Endothelial cell of umbilical vein (primary cell): ENCODE results near the gene GRID2. TPM values are rescaled to one million over a fixed set of nuclear protein-coding genes. Genes with fewer than 3 reads are reported as not detected.

Experiments used
- BruUV-seq: library from RNA; stranded (reverse); fragments of 400-500 nt; replicated peaks from 2 replicates; lab custom pipeline; 2021; lab: Mats Ljungman, UMichigan
- CTCF ChIA-PET: fragments of 300-600, 350-600 bp; sonication (Branson Sonifier 250); formaldehyde crosslinking; loops from one replicate; lab custom pipeline; 2021; ENCODE audit warnings: antibody characterized with exemption, inconsistent platforms; lab: Charles Lee
- POLR2A ChIA-PET: fragments of 300-600, 350-600 bp; sonication (Branson Sonifier 250); formaldehyde crosslinking; loops from one replicate; lab custom pipeline; 2021; ENCODE audit warnings: antibody characterized with exemption, inconsistent platforms; lab: Charles Lee
- DNase-seq: peaks from one replicate; pipeline ENCODE4 v3.0.0-alpha.2; 2011; ENCODE audit warnings: low read depth, low spot score
- FAIRE-seq: peaks from 2 replicates; lab custom pipeline; 2011; peaks lifted over from hg19 to GRCh38; lab: Jason Lieb, UNC
- H2AFZ ChIP-seq: 2 replicates; pipeline ENCODE4 v1.6.0; 2012; ENCODE audit warnings: low read depth, low read length, control low read depth, inconsistent platforms
- H3K27ac ChIP-seq: 2 replicates; pipeline ENCODE4 v1.5.1; 2011; ENCODE audit warnings: low read depth, mild to moderate bottlenecking, control low read depth, low read length, moderate library complexity; ENCODE audit not compliant: insufficient read depth
- H3K27me3 ChIP-seq, 2 experiments: 2 replicates each; pipeline versions ENCODE4 v1.6.0 to v1.6.1; 2011; ENCODE audit warnings: low read length in 2 of 2, mixed read lengths in 1 of 2; ENCODE audit not compliant: control insufficient read depth in 2 of 2, insufficient read depth in 2 of 2
- H3K36me3 ChIP-seq, 2 experiments: 2 replicates in 1 of 2; 3 replicates in 1 of 2; pipeline ENCODE4 v1.5.1; 2011; ENCODE audit warnings: low read length in 2 of 2, mild to moderate bottlenecking in 1 of 2, moderate library complexity in 1 of 2; ENCODE audit not compliant: control insufficient read depth in 2 of 2, insufficient read depth in 2 of 2; ENCODE audit errors: extremely low read depth in 1 of 2
- H3K4me1 ChIP-seq: 3 replicates; pipeline ENCODE4 v1.5.1; 2011; ENCODE audit warnings: mild to moderate bottlenecking, low read length; ENCODE audit not compliant: control insufficient read depth, insufficient read depth; ENCODE audit errors: extremely low read depth
- H3K4me2 ChIP-seq: 2 replicates; pipeline ENCODE4 v1.6.1; 2011; ENCODE audit warnings: low read length, control low read depth, mixed read lengths; ENCODE audit not compliant: insufficient read depth
- H3K4me3 ChIP-seq, 3 experiments: fragments of 200-600 bp in 1 of 3; sonication (generic), shearing (Covaris generic) in 1 of 3; replicated peaks in 1 of 3; 2 replicates each; pipeline ENCODE4 v1.5.1; 2011 to 2016; ENCODE audit warnings: control low read depth in 3 of 3, low read length in 3 of 3, mild to moderate bottlenecking in 2 of 3, inconsistent platforms in 1 of 3, low read depth in 1 of 3, moderate library complexity in 1 of 3; ENCODE audit not compliant: insufficient read depth in 1 of 3
- H3K79me2 ChIP-seq: 2 replicates; pipeline ENCODE4 v1.6.0; 2012; ENCODE audit warnings: low read length, inconsistent platforms; ENCODE audit not compliant: control insufficient read depth, insufficient read depth
- H3K9ac ChIP-seq: replicated peaks from 2 replicates; pipeline ENCODE3; 2011; ENCODE audit warnings: low read length, control low read depth; ENCODE audit not compliant: insufficient read depth; ENCODE audit errors: extremely low read depth
- H3K9me1 ChIP-seq: replicated peaks from 3 replicates; pipeline ENCODE4 v1.6.0; 2011; ENCODE audit warnings: mild to moderate bottlenecking, low read length; ENCODE audit not compliant: control insufficient read depth, insufficient read depth; ENCODE audit errors: extremely low read depth
- H3K9me3 ChIP-seq: replicated peaks from 2 replicates; pipeline ENCODE4 v1.5.1; 2012; ENCODE audit warnings: low read length, inconsistent platforms; ENCODE audit not compliant: control insufficient read depth, insufficient read depth
- H4K20me1 ChIP-seq: replicated peaks from 2 replicates; pipeline ENCODE3; 2011; ENCODE audit warnings: mild to moderate bottlenecking, low read length; ENCODE audit not compliant: control insufficient read depth, insufficient read depth; ENCODE audit errors: extremely low read depth
- EZH2 ChIP-seq: IDR thresholded peaks from 2 replicates; pipeline ENCODE4 v1.6.1; 2012; ENCODE audit warnings: borderline replicate concordance, low read depth, mild to moderate bottlenecking, moderate library complexity, low read length, inconsistent platforms; ENCODE audit not compliant: severe bottlenecking
- FOS ChIP-seq: IDR thresholded peaks from 2 replicates; pipeline ENCODE4 v1.6.1; 2011; ENCODE audit warnings: mild to moderate bottlenecking, low read length, moderate library complexity, borderline replicate concordance; ENCODE audit not compliant: insufficient read depth
- GATA2 ChIP-seq: IDR thresholded peaks from 2 replicates; pipeline ENCODE4 v1.7.0; 2011; ENCODE audit warnings: low read depth, mild to moderate bottlenecking, moderate library complexity, mixed read lengths, low read length; ENCODE audit not compliant: insufficient read length, insufficient read depth
- JUN ChIP-seq: IDR thresholded peaks from 2 replicates; pipeline ENCODE4 v1.6.1; 2011; ENCODE audit warnings: borderline replicate concordance, low read depth; ENCODE audit not compliant: insufficient read length, insufficient read depth
- MYC ChIP-seq: IDR thresholded peaks from one replicate; pipeline ENCODE4 v1.6.1; 2011; ENCODE audit warnings: mild to moderate bottlenecking, low read depth, low read length
- POLR2A ChIP-seq: IDR thresholded peaks from 2 replicates; pipeline ENCODE4 v1.6.1; 2012; ENCODE audit warnings: low read depth, mild to moderate bottlenecking, control low read depth, low read length
- POLR2AphosphoS5 ChIP-seq: IDR thresholded peaks from 2 replicates; pipeline ENCODE4 v1.6.1; 2012; ENCODE audit warnings: low read depth, mild to moderate bottlenecking, control low read depth, low read length, moderate library complexity; ENCODE audit not compliant: insufficient read depth
- dilution Hi-C: fragments of 300-500 bp; cut with MboI; formaldehyde crosslinking; loops from one replicate; pipeline ENCODE4 v1.15.0; 2019; ENCODE audit warnings: low sequenced_read_pairs; ENCODE audit not compliant: extremely low pct_ligation_motif_present
- intact Hi-C: fragments of 100-400 bp; cut with micrococcal nuclease; formaldehyde crosslinking; loops from one replicate; pipeline ENCODE4 v1.10.0; 2022
- polyA plus RNA-seq, 4 experiments: library from polyadenylated mRNA; depleted of rRNA in 3 of 4; stranded (reverse) in 3 of 4; unstranded in 1 of 4; fragments of >200 nt; gene quantifications; 2 replicates each; pipeline versions ENCODE4 v1.2.1 to v1.2.3, GENCODE V29; 2011 to 2012; ENCODE audit warnings: missing spikeins in 1 of 4
- total RNA-seq: library from RNA; stranded (reverse); gene quantifications from 2 replicates; pipeline ENCODE4 v1.2.3, GENCODE V29; 2021
- TF ChIP-seq, protein P1 (sequence below), 2 donors: IDR thresholded peaks; 1 replicate in 1 of 2; 2 replicates in 1 of 2; pipeline ENCODE4 v1.5.1; 2011; ENCODE audit warnings: low read length in 2 of 2, mild to moderate bottlenecking in 2 of 2, moderate library complexity in 2 of 2, control low read depth in 1 of 2, inconsistent platforms in 1 of 2, low read depth in 1 of 2; ENCODE audit not compliant: insufficient read depth in 1 of 2; ENCODE audit errors: extremely low read depth in 1 of 2
- TF ChIP-seq, protein P2 (sequence below): IDR thresholded peaks from 2 replicates; pipeline ENCODE4 v1.6.1; 2011; ENCODE audit not compliant: insufficient read depth, insufficient read length

GRID2 gene
- total and polyA plus RNA-seq, 2 donors (not counting 3 experiments of a cell fraction or from before 2014, with no cell fraction given) = not detected

DNA sequence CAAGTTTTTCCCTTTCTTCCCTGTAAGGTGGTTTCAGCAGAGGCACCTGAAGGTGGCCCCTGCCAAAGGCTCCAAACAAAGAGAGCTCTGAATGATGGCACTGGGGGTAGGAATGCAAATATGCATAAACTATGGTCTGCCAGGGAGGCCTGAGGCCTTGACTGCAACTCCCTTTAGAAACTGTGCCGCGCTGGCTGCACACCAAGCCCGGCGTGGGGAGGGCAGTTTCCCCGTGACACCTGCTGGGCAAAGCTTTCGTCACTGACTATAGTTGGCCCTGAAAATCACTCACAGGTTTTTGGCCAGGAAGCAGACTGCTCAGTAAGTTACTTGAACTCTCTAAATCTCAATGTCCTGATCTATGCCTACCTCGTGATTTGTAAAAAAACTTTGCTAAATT is 1427.0 kb downstream of the GRID2 start:
- no TSS peak for BruUV-seq

DNA sequence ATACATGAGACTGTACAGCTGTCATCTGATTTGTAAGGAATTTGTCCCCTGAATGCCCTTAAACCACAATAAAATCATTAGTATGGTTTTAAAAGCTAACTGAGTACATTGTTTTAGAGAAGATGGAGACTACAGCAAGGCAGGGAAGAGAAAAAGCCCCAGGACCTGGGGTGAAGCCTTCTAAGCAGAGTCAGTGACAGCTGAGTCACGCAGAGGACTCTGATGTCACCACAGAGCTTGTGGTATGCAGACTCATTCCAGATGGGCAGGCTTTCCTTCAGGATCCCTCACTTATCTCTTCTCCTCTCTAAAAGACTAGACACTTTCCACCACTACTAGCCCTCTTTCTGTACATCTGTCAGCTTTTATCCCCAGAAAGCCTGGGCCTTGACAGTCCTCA is 1427.7 kb downstream of the GRID2 start:
- intact Hi-C loops (no loop called here), dilution Hi-C loops (no loop called here)
- Histone ChIP-seq H2AFZ (no peak overlapping the region), H3K36me3 (no peaks in the 10 kb centered on the region), H3K4me2 (no peak overlapping the region), H3K4me3 (no peak overlapping the region), H3K9ac (no peak overlapping the region), H3K9me1 (no peaks in the 10 kb centered on the region), H3K27me3 (no peaks in the 10 kb centered on the region), H4K20me1 (no peaks in the 10 kb centered on the region), H3K27ac (no peak overlapping the region), H3K79me2 (no peaks in the 10 kb centered on the region), H3K4me1 (no peaks in the 10 kb centered on the region), H3K9me3 (no peaks in the 10 kb centered on the region)
- no peak for DNase-seq
- FAIRE-seq = no peak
- BruUV-seq = no TSS peak
- ChIA-PET CTCF (no interaction called here), POLR2A (no interaction called here)
- TF ChIP-seq GATA2 = no peak
- TF ChIP-seq, protein P1, sequence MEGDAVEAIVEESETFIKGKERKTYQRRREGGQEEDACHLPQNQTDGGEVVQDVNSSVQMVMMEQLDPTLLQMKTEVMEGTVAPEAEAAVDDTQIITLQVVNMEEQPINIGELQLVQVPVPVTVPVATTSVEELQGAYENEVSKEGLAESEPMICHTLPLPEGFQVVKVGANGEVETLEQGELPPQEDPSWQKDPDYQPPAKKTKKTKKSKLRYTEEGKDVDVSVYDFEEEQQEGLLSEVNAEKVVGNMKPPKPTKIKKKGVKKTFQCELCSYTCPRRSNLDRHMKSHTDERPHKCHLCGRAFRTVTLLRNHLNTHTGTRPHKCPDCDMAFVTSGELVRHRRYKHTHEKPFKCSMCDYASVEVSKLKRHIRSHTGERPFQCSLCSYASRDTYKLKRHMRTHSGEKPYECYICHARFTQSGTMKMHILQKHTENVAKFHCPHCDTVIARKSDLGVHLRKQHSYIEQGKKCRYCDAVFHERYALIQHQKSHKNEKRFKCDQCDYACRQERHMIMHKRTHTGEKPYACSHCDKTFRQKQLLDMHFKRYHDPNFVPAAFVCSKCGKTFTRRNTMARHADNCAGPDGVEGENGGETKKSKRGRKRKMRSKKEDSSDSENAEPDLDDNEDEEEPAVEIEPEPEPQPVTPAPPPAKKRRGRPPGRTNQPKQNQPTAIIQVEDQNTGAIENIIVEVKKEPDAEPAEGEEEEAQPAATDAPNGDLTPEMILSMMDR (IDR thresholded peaks at IDR 0.05; ENCODE audit: extremely low read depth in 1 of 2, insufficient read depth in 1 of 2, low read depth in 1 of 2, low read length in 2 of 2) = no peak
- TF ChIP-seq POLR2A = no peak
- TF ChIP-seq, protein P2, sequence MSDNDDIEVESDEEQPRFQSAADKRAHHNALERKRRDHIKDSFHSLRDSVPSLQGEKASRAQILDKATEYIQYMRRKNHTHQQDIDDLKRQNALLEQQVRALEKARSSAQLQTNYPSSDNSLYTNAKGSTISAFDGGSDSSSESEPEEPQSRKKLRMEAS = no peak
- no peak for TF ChIP-seq MYC
- no peak for TF ChIP-seq POLR2AphosphoS5
- TF ChIP-seq EZH2 = no peak
- TF ChIP-seq JUN = no peak
- no peak for TF ChIP-seq FOS

More for the DNA sequence above, 1427.0 kb downstream of the GRID2 start:
- Histone ChIP-seq H3K27me3 (no peaks in the 10 kb centered on the region), H3K4me2 (no peak overlapping the region), H3K9me1 (no peaks in the 10 kb centered on the region), H3K79me2 (no peaks in the 10 kb centered on the region), H3K27ac (no peak overlapping the region), H3K4me1 (no peaks in the 10 kb centered on the region), H3K36me3 (no peaks in the 10 kb centered on the region), H3K9me3 (no peaks in the 10 kb centered on the region), H4K20me1 (no peaks in the 10 kb centered on the region), H3K9ac (no peak overlapping the region), H2AFZ (no peak overlapping the region), H3K4me3 (no peak overlapping the region)
- CTCF ChIA-PET = no interaction called here
- FAIRE-seq (no peak), DNase-seq (no peak)
- TF ChIP-seq, protein P2 = no peak
- no peak for TF ChIP-seq MYC
- TF ChIP-seq EZH2 = no peak
- TF ChIP-seq GATA2 = no peak
- TF ChIP-seq FOS = no peak
- no peak for TF ChIP-seq POLR2A
- no peak for TF ChIP-seq JUN
- intact Hi-C loops = no loop called here
- dilution Hi-C loops = no loop called here
- POLR2A ChIA-PET = no interaction called here
